HG03039 (cell line): ENCODE data around the gene NATD1.

Experiments used
- ATAC-seq: cut with Tn5 transposase; IDR thresholded peaks from one replicate; pipeline ENCODE4 v1.9.1; 2021; ENCODE audit warnings: mild to moderate bottlenecking, moderate library complexity; ENCODE audit not compliant: unreplicated experiment

NATD1 gene

DNA sequence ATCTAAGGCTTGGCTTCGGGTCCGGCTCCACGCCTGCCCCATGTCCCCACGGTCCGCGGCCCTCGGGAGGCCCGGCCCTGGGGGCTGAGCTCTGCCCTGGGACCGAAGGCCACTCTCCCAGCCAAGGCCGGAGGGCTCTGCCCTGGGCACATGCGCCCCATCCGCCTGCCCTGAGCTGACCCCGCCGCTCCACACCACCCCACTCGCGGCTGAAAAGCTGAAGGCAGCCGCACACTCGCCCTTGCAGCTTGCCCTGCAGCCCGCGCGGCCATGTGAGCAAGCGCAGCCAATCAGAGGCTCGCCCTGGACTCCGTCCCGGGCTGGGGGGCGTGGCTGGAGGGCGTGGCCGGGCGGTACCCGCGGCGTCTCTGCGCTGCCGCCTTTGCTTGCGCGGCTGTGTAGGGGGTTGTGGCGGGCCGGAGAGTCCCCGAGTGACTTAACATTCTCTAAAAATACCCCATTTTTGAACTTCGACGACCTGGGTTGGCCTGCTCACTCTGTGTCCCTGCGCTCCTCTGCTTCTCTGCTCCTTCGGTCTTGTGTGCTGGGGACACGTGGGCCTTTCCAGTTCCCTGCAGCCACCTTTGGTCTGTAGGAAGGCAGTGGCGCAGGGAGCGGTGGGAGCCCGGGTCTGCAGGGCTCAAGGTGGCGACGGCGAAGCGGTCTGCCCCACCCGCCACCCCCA lies 22.5 kb upstream of the NATD1 start:
- ATAC-seq, result peak; percentile 92

- peak; percentile 2 for ATAC-seq
These were observed 21.9 kb upstream of the NATD1 start for GRCh38 chr17:21275047-21275578.

DNA sequence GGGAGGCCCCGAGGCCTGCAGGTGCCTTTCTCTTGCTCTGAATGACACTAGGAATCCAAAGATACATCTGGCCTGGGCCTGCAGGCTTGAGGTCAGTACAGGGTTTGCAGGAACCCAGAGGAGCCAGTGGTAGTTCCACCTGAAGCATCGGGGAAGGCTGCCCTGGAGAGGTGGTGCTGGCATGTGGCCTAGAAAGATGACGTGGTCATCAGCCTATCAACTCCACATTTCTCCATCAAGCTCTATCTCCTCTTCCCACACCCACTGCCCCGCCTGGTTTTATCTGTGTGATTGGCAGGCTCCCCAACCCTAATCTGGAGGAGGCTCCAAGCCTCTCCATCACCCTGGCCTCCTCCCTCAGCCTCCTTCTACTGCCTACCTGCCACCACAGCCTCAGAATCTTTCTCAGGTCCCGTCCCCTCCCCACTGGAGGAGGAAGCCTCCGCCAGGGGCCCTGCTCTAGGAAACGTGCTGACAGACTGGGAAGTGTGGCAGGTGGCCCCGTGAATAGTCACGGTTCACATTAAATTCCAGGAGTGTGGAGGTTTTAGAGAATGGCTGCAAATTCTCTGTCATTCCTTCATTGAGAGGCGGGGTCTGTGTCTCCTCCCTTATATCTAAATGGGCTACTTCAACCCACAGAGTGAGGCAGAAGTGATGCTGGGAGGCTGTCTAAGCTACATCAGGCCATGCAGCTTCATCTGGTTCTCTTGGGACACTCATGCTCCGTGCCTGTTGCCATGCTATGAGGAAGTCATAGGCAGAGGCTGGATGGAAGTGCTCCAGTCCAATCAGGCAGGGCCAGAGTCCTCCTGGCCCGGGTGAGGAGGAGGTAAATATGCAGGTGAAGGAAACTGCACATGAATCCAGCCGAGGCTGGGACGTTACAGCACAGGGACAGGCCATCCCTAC lies 19.9 kb upstream of the NATD1 start:
- ATAC-seq, result no peak

DNA sequence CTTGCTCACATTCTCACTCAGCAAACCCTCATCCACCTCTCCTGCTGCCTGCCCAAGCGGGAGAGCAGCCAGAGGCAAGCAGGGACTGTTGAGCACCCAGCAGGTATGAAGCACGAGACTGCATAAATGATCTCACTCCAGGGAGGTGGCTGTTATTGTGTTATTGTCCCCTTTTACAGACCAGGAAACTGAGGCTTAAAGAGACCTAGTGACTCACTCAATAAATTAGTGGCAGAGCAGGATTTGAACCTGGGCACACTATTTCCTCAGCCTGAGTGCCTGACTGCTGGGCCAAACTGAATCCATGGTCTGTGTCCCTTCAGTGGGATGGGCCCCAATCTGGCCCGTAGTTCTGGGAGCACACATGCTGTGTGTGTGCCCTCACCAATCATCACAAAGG lies 19.0 kb upstream of the NATD1 start:
- no peak for ATAC-seq

DNA sequence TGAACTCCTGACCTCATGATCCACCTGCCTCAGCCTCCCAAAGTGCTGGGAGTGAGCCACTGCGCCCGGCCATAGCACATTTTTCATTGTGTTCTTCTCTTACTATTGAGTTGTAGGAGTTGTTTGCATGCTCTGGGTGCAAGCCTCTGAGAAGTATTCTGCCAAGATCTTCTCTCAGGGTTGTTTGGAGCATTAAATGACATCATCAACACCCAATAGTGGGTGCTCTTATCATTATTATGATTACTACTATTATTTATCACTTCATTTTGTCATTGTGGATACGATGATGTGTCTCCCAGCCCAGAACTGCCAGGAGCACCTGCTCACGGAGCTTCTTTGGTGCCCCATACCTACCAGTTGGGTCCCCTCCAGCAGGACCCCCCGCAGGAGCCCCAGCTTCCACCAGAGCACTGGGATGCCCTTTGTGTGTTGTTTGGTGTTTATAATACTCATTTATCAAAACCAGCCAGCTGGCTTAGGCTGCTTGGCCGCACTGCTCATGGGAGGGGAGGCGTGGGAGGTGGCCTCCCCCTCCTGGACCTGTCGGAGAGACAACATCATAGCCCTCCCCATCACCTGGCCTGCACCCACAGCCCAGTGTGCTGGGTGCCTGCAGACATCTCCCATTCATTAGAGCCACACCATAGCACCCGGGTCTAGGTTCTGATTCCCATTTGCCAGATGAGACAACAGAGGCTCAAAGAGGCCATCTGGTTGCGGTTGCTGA lies 18.4 kb upstream of the NATD1 start:
- ATAC-seq, result no peak

GRCh38 chr17:21269394-21269793 lies 16.2 kb upstream of the NATD1 start:
- no peak for ATAC-seq

DNA sequence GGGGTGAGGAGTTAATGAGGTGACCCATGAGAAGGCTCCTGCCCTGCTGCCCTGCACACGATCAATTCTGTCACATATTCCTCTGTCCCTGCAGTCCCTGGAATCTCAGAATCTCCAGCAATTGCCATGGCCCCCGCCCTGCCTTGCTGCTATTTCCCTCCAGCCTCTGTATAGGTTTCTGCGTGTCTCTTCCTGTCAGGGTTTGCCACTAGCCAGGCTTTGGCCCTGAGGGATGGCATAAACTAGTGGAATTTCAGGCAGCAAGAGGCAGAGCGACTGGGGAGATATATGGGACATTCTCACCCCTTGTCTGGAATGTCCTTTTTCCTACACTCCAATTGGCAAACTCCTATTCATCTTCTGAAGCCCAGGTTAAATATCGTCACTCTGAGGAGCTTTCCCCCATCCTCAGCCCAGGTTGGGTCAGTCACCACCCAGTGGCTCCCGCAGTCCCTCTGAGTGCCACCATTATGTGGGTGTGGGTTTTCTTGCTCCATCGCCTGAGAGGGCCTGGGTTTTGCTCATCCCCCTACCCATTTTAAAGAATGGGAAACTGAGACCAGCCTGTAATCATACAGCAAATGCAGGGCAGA lies 15.5 kb upstream of the NATD1 start:
- ATAC-seq, result no peak

DNA sequence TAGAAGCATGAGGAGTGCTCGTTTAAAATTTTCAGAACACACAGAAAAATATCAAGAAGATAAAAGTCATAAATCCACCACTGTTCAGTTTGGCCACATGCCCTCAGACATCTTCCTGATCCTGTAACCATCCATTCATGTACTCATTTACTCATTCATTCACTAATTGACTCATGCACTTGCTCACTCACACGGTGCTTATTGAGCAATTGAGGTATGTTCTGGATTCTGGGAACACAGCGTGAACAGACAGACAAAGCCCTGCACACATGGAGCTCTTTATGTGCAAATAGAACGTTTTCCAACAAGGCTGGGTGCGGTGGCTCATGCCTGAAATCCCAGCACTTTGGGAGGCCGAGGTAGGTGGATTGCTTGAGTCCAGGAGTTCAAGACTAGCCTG lies 10.2 kb upstream of the NATD1 start:
- ATAC-seq, result no peak

DNA sequence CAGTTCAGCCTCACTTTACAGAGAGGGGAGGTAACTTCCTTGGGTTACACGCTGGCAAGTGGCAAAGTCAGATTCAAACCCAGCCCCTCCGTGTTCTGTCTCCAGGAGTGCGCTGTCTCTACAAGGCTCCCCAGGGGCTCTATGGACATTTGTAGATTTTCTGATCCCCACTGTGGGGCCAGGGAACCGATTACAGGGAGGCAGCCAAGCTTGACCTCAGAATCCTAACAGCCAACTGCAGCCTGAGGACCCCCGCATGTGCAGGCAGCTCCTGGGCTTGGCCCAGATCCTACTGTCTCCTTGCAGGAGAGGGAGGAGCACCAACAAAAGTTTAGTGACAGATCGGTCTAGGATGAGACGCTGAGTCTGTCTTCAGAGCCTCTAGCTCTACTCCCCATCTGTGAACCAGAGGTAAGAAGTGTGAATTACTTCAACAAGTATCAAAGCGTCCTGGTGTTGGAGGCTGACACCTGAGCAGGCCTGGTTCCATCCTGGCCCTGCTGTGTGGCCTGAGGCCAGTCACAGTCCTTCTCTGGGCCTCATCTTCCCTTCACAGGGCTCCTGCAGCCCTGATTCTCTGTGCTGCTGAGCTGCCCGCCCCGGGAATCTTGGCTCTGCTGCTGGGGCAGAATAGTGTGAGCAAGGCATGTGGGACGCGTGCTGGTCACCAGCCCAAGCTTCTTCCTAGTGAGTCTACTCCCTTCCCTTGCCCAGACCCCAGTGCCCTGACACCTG lies 9.2 kb upstream of the NATD1 start:
- no peak for ATAC-seq

DNA sequence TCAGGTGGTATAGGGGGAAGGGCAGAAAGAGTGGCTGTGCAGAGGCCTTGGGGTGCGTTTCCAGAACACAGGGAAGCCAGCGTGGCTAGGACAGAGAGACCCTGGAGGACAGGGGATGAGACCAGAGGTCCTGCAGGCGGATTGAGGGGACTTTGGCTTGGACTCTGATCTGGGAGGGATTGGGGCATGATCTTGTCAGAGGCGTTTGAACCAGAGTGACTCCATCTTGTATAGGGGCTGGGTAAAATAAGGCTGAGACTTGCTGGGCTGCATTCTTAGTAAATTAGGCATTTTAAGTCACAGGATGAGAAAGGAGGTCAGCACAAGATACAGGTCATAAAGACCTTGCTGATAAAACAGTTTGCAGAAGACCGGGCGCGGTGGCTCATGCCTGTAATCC lies 5.4 kb upstream of the NATD1 start:
- ATAC-seq, result no peak

DNA sequence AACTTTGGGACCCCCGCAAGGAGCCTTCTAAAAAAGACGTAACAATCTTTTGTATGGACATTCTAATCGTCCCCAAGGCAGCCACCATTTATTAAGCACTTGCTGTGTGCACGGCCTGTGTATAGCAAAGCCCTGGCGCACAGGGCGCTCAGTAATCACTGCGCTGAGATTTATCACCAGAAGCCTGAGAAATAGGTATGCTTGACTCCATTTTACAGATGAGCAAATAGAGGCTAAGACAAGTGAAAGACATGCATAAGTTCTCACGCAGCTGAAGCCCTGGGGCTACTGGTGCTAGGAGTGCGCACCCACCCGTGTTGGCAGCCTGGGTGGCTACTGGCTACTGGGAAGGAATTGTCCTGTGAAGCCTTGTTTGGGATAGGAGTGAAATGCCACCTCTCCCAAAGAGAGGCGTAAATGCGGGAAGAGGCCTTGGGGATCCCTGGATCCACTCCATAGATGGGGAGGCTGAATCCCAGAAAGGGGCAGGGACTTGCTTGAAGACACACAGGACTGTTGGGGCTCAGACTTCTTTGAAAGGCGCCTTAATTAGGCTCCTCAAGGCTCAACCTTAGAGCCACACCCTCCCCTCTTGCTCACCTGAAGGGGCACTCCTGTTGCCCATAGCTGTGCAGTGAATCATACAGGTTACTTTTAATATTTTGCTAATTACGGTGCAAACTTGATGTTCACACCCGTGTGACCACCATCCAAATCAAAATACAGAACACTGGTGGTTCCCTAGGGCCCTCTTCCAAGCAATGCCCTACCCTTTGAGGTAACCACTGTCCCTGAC lies 634 bp upstream of the NATD1 start:
- peak; percentile 8 for ATAC-seq

- no peak for ATAC-seq
These were observed 868 bp downstream of the NATD1 start for GRCh38 chr17:21252289-21252795.

GRCh38 chr17:21251337-21252010 lies 1.7 kb downstream of the NATD1 start:
- ATAC-seq, result no peak

GRCh38 chr17:21250854-21251253 lies 2.4 kb downstream of the NATD1 start:
- ATAC-seq, result no peak

DNA sequence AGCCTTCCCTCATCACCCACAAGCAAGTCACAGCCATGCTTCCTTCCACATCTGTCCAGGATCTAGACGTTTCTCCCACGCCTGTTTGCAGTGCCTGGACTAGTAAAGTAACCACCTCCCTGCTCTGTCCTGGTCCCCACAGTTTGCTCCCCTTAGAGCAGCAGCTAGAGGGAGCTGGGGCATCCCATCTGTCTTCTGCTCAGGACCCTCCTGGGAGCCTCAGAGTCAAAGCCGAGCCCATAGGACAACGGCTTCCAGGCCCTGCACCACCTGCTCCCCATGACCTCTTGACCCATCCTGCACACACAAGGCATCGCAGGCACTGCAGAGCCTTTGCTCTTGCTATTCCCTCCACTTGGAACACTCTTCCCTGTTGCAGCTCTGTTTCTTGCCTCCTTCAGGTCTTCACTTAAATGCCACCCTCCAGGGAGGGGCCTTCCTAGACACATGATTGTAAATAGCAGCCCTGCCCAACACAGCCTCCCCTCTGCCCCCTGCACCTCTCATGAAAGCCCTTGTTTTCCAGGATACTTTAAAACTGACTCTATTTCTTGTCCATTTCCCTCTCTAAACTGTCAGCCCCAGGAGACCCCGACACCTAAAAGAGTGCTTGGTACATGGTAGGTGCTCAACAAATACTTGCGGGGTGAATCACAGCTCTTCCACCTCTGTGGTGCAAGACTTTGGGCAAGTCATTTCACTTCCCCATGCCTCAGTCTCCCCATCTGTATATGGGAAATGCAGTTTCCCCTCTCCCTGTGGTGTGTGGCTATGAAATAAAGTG lies 3.1 kb downstream of the NATD1 start:
- ATAC-seq, result no peak

GRCh38 chr17:21249086-21249795 lies 4.0 kb downstream of the NATD1 start:
- ATAC-seq, result no peak

DNA sequence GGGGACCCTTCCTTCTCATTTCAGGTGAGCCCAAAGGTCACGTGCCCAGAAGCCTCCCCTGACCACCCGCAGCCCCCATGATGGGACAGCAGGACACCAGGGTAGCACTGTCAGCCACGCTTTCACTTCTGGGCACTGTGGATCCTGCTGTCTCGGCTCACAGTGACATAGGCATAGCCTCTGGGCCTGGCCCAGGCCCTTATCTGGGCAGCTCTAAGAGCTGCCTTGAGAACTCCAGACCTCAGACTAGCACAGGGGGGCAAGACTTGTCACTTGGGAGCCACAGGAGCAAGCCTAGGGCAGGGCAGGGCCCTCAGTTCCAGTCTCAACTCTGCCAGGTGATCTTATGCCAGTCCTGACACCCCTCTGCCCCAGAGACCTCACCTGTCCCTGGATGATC lies 4.7 kb downstream of the NATD1 start:
- no peak for ATAC-seq
